Right atrium auricular region (tissue), 2 donors: ENCODE measurements around the gene JADE3. TPM values are rescaled to one million over a fixed set of nuclear protein-coding genes. Genes with fewer than 3 reads are reported as not detected.

Experiments used
- DNase-seq: peaks from one replicate; pipeline ENCODE4 v3.0.0-alpha.2; 2019; ENCODE audit warnings: low spot score
- H3K27ac ChIP-seq, 2 donors: fragments of 200-600 bp; sonication (generic); 1 replicate in 1 of 2; 2 replicates in 1 of 2; pipeline ENCODE4 v1.5.1; 2016 to 2019
- H3K27me3 ChIP-seq, 2 donors: fragments of 200-600 bp; sonication (generic); one replicate each; pipeline versions ENCODE4 v1.5.1 to v1.6.0; 2017 to 2019
- H3K36me3 ChIP-seq: fragments of 200-600 bp; sonication (generic); one replicate; pipeline ENCODE4 v1.5.1; 2016
- H3K4me1 ChIP-seq, 2 donors: fragments of 200-600 bp; sonication (generic); one replicate each; pipeline versions ENCODE4 v1.5.1 to v1.6.0; 2017 to 2019
- H3K4me3 ChIP-seq, 2 donors: fragments of 200-600 bp; sonication (generic); 1 replicate in 1 of 2; 2 replicates in 1 of 2; pipeline ENCODE4 v1.5.1; 2017 to 2019; ENCODE audit warnings: mild to moderate bottlenecking in 1 of 2, moderate library complexity in 1 of 2
- H3K9me3 ChIP-seq, 2 donors: fragments of 200-600 bp; sonication (generic); one replicate each; pipeline ENCODE4 v1.5.1; 2019
- total RNA-seq, 2 donors: library from RNA; depleted of rRNA; stranded (reverse); fragments of >200 nt; gene quantifications; one replicate each; pipeline ENCODE4 v1.1.0, GENCODE V29; 2016
- TF ChIP-seq, protein P1 (sequence below), 2 donors: fragments of 200-600 bp; sonication (generic); IDR thresholded peaks; one replicate each; pipeline ENCODE4 v1.5.1; 2019; ENCODE audit warnings: antibody characterized with exemption in 2 of 2

Gene JADE3
- 1 to 10 TPM; 3.8 to 3.9 TPM for total RNA-seq

DNA sequence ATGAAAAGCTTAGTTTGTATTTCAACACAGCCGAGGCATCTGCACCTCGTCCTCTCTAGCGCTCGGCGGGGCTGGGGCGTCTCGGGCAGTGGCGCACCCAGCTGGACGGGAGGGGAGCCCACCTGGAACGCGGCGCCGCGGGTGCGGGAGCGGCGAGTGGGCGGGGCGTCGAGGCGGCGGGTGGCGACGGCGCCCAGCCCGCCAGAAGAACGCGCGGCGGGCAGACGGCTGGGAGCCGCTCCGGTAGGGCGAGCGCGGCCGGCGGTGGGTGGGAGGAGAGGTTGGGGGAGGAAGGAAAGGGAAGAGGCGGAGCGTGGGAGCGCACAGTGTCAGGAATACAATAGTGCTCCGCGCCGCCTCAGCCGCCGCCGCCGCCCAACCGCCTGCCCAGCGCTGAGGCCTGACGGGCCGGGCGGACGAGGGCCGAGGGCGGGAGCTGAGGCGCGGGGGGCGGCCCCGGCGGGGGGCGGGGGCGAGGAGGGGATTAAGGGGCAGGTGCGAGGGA lies at the start of gene JADE3:
JADE3 (plus strand) TSS at position 324 of the 505 bp plus-strand sequence. CDS start 72,474 bp downstream, outside the sequence.
- no peaks in the 10 kb centered on the region for H3K4me1 ChIP-seq
- peak; percentile 62 for DNase-seq
- H3K4me3 ChIP-seq, result peak within 1 kb of the TSS; percentile 68 to 78
- no peaks in the 10 kb centered on the region for H3K27me3 ChIP-seq
- H3K9me3 ChIP-seq, result peaks cover 0 to 4% of the 10 kb centered on the region in 2 donors
- TF ChIP-seq, protein P1, sequence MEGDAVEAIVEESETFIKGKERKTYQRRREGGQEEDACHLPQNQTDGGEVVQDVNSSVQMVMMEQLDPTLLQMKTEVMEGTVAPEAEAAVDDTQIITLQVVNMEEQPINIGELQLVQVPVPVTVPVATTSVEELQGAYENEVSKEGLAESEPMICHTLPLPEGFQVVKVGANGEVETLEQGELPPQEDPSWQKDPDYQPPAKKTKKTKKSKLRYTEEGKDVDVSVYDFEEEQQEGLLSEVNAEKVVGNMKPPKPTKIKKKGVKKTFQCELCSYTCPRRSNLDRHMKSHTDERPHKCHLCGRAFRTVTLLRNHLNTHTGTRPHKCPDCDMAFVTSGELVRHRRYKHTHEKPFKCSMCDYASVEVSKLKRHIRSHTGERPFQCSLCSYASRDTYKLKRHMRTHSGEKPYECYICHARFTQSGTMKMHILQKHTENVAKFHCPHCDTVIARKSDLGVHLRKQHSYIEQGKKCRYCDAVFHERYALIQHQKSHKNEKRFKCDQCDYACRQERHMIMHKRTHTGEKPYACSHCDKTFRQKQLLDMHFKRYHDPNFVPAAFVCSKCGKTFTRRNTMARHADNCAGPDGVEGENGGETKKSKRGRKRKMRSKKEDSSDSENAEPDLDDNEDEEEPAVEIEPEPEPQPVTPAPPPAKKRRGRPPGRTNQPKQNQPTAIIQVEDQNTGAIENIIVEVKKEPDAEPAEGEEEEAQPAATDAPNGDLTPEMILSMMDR (IDR thresholded peaks at IDR 0.05), result no peak
- peak within 1 kb of the TSS; percentile 71 to 74 for H3K27ac ChIP-seq
- no peaks in the 10 kb centered on the region for H3K36me3 ChIP-seq

- H3K36me3 ChIP-seq, result no peaks in the 10 kb centered on the region
- TF ChIP-seq, protein P1 (IDR thresholded peaks at IDR 0.05), result no peak
Observed at GRCh38 chrX:46863072-46863471, 49.1 kb upstream of the JADE3 start.

DNA sequence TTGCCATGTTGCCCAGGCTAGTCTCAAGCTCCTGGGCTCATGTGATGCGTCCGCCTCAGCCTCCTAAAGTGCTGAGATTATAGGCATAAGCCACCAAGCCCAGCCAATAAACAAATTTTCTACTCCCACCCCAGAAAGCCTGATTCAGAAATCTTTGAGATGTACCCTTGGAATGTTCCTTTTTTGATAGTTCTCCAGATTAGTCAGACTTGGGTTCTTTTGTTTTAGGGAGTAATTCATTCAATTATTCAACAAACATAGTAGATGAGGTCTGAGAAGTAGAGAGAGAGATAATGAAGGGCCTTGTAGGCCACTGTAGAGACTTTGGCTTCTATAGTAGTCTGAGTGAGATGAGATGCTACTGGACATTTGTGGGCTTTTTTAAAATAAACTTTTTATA lies 47.6 kb upstream of the JADE3 start:
- DNase-seq, result no peak
- TF ChIP-seq, protein P1 (IDR thresholded peaks at IDR 0.05), result no peak
- no peaks in the 10 kb centered on the region for H3K36me3 ChIP-seq
- no peaks in the 10 kb centered on the region for H3K4me1 ChIP-seq
- no peaks in the 10 kb centered on the region for H3K9me3 ChIP-seq
- H3K4me3 ChIP-seq, result no peak overlapping the region
- H3K27me3 ChIP-seq, result no peaks in the 10 kb centered on the region
- H3K27ac ChIP-seq, result no peak overlapping the region

More at GRCh38 chrX:46863072-46863471, 49.1 kb upstream of the JADE3 start:
- Histone ChIP-seq H3K27me3 (no peaks in the 10 kb centered on the region), H3K9me3 (no peaks in the 10 kb centered on the region), H3K27ac (no peak overlapping the region), H3K4me3 (no peak overlapping the region), H3K4me1 (no peaks in the 10 kb centered on the region)
- DNase-seq, result no peak

- TF ChIP-seq, protein P1 (IDR thresholded peaks at IDR 0.05), result no peak
Observed at GRCh38 chrX:46865281-46865680, 46.9 kb upstream of the JADE3 start.

GRCh38 chrX:46866726-46867125 lies 45.5 kb upstream of the JADE3 start:
- Histone ChIP-seq H3K27ac (no peak overlapping the region), H3K27me3 (no peaks in the 10 kb centered on the region), H3K4me3 (no peak overlapping the region), H3K36me3 (no peaks in the 10 kb centered on the region), H3K9me3 (no peaks in the 10 kb centered on the region), H3K4me1 (no peaks in the 10 kb centered on the region)
- DNase-seq, result no peak
- TF ChIP-seq, protein P1 (IDR thresholded peaks at IDR 0.05), result no peak

More at GRCh38 chrX:46865281-46865680, 46.9 kb upstream of the JADE3 start:
- DNase-seq, result no peak
- Histone ChIP-seq H3K27me3 (no peaks in the 10 kb centered on the region), H3K27ac (no peak overlapping the region), H3K4me3 (no peak overlapping the region), H3K9me3 (no peaks in the 10 kb centered on the region), H3K4me1 (no peaks in the 10 kb centered on the region), H3K36me3 (no peaks in the 10 kb centered on the region)

- DNase-seq, result no peak
- Histone ChIP-seq H3K36me3 (no peaks in the 10 kb centered on the region), H3K9me3 (no peaks in the 10 kb centered on the region), H3K27me3 (no peaks in the 10 kb centered on the region), H3K27ac (no peak overlapping the region), H3K4me3 (no peak overlapping the region), H3K4me1 (no peaks in the 10 kb centered on the region)
- TF ChIP-seq, protein P1 (IDR thresholded peaks at IDR 0.05), result no peak
Observed at GRCh38 chrX:46873746-46874145, 38.5 kb upstream of the JADE3 start.
